ENCODE measurements around the gene SSTR1.

The SSTR1 gene

DNA sequence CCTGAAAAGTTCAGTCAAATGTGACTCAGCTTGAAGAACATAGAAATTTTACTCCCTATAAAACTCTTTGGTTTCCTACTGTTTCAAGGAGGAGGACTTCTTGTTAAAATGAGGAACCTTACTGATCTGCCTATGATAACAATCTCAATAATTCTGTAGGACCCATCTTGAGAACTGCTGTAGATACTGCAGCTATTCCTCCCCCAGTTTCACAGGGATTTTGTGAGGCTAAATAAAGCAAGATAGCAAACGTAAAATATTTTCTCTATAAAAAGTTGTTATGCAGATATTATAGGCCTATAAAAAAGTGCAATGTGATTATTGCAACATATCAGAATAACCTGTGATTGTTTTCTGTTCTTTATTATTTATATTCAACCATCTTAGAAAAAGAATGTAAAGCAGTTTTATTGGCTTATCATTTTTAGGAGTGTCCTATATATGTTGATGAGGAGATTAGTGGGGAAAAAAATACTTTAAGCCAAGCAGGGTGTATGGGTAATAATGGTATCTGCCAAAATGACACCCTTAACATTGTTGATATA lies 36.1 kb downstream of the SSTR1 start:
- DNase-seq = no peak

DNA sequence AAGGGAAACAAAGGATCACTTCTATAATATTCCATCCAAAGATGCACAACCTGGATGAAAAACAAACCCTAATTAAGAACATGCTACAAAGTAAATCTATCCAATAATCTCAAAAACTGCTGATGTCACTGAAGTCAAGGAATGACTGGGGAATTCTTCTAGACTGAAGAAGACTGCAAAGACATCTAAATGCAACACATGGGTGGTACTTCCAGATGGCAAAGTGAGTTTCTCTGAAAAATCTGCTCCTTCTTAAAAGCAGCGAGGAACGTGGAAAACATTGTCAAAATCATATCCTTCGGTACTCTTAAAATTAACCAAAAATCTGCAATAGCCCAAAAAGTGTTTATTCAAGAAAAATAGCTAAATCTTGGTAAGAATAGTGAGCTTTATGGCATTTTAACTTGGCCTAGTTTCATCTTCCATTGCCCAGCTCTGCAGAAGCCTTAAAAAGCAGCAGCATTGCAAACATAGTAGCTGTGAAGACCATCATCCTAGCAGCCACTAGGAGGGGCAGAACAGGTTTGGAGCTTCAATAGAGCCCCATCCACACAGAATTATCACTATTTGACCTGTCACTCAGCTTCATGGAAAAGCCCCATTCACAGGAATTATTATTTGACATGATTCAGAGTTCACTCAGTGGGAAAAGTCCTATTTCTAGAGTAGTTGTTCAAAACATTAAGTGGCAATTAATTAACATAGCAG lies 40.8 kb downstream of the SSTR1 start:
- DNase-seq = no peak

DNA sequence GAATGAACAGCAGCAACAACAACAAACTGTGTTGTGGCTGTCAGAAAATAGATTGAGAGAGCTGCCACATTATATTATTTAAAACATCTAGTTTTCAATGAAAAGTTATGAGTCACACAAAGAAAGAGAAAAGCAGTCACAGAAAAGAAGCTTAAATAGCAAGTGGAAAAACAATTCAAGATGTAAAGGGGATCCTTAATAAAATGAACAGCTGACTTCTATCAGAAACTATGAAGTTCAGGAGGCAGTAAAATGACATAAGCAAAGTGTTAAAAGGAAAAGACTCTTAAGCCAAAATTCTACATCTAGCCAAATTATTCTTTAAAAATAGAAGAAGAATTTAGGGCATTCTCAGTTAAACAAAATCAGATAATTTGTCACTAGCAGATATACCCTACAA lies 42.6 kb downstream of the SSTR1 start:
- no peak for DNase-seq

DNA sequence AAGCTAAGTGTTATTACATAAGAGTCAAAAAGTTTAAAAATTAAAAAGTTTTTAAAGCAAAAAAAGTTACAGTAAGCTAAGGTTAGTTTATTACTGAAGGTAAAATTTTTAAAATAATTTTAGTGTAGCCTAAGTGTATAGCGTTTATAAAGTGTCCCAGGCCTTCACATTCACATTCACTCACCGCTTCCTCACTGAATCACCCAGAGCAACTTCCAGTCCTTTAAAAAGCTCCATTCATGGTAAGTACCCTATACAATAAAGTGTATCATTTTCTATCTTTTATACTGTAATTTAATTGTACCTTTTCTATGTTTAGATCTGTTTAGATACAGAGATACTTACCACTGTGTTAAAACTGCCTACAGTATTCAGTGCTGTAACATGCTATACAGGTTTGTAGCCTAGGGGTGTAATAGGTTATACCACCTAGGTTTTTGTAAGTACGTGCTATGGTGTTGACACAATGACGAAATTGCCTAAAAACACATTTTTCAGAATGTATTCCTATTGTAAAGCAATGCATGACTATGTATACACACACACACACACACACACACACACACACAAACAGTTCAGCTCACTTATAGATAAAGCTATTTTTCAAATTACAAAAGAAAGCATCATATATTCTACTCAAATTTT lies 44.5 kb downstream of the SSTR1 start:
- DNase-seq = no peak

DNA sequence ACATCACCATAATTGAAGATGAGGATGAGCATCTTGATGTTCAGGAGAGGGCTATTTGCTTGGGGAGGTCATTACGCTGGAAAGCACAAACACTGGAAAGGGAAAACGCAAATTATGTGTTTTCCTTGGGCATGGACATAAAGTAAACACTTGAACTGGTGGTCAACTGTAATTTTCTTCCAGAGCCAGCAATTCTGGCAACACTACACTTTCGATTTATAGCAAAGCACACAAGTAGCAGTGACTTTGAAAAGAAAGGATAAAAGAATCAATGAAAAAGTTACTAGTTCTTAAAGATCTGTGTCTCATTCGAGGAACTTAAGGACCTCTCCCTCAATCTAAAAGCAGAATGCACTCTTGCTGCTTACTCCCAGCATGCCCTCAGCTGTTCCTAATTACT lies 46.0 kb downstream of the SSTR1 start:
- DNase-seq = no peak

DNA sequence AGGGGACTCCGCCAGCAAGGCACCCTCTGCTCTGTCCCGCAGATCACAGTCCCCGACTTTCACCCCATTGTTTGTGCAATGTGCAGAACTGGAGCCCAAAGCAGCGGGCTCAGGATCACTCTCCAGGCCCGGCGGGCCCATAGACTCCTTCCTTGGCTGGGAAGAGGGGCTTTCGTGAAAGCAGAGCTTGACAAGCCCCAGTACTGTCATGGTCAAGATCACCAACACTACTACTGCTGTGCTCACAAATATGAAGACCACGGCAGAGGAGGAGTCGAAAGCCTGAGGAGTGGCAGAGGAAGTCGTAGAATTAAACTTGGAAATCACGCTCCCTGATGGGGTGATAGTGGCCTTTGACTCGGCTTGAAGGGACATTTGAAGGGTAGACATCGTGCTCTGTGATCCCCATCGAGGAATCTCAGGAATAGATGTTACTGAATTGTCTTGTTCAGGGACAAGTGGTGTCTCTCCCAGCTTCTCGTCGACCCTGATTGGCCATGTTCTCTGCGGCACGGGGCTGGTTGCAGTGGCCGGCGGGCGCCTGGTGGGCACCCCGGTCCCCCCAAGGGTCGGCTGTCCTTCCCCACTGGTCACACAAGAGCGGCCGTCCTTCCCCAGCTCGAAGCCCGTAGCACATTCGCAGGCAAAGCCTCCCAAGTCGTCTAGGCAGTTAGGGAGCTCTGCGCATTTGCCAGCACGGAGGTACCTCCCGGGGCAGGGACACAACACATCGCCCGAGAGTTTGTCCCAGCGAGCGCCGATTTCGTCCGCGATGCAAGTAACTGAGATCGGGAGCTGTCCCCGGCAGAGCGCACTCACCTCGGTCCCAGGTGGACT lies 47.1 kb downstream of the SSTR1 start:
- no peak for DNase-seq

DNA sequence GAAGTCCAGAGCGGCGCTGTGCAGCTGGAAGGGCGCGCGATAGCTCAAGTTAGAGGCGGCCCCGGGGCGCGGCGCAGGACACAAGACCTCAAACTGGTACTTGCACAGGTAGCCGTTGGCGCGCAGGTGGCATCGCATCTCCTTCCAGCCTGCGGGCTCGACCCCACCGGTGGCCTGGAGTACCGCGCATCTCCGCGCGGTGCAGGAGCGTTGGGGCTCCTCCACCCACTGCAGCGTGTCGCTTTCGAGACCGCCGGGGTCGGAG lies 47.6 kb downstream of the SSTR1 start:
- peak; percentile 88 for DNase-seq

DNA sequence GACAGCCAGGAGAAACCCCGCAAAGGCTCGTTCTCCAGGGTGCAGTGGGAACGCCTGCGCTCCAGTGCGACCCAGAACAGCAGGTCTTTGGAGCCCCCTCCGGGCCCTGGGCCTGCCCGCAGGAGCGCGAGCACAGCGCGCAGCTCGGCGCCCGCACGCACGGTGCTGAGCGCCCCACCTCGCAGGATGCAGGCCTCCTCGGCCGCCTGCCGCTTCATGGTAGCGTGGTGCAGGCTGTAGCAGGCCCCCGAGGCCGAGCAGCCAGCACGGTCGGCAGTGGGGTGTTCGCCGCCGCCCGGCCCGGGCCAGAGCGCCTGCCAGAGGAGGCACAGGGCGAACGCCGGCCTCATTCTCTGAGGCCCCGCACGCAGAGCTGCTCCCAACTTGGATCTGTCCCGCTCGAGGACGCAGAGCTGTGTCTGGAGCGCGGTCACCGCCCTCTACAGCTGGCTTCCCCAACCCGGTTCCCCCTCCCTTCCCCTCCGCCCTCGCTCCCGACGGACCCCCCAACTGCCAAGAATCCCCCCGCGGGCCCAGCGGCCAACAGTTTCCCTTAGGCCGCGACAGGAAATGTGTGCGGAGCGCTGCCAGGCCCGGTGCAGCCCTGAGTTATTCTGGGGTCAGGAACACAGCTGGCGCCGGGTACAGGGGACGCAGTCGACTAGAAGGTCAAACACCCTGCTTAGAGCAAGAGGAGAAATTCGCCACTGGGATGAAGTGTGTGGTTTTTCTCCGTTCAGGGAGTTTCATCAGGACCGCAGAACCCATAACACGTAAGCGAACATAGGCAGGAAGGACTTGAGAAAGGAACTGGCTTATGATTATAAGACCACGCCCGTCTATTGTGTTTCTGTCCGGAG lies 48.2 kb downstream of the SSTR1 start, which contains the start of gene CLEC14A:
Gene CLEC14A, minus strand, starts transcription at position 421 of the 860 bp plus-strand sequence. Its CDS starts 71 bp downstream, at position 350.
- peak; percentile 65 for DNase-seq

DNA sequence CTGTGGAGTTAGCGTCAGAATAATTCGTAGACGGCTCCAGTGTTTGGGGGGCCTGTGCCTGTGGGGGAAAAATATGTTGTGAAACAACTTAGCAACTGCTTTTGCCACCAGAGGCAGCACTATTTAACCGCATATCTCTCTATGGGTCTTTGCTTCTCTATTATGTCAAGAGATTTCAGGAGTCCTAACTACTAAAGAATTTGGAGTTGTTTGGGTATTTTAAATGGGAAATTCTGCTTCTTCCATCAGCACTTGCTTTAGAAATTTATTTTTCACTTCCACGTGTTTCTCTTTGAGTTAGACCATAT lies 48.8 kb downstream of the SSTR1 start:
- DNase-seq = no peak

DNA sequence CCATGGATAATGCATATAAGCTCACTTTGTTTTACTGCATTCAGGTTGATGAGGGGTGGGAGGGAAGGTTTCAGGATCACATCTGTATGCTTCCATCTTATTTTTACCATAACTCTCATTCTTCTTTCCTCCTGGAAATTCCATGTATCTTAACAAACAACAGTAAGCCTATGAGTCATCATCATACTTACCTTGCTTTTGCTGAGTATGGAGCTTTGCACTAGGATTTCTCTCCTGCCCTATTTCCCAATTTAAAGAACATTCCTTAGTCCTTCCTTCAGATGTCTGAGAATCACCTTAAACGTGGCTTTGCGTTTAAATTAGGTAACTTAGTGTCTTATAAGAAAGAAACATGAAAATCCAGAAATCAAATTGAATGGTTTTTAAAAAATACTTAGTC lies 49.8 kb downstream of the SSTR1 start:
- DNase-seq = no peak

DNA sequence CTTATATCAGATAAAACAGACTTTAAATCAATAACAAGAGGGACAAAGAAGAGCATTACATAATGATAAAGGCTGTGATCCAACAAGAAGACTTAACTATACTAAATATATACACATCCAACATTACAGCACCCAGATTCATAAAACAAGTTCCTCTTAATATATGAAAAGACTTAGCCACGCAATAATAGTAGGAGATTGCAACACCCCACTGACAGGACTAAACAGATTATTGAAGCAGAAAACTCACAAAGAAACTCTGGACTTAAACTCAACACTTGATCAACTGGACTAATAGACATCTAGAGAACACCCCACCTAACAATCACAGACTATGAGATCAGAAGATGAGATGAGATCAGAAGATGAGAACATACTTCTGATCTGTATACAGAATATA lies 53.9 kb downstream of the SSTR1 start:
- DNase-seq = no peak

Measured in retina (tissue), 1 donor.